GM21447 (cell line): Measurements from ENCODE around the gene LYL1.

ENCODE experiments used
- ATAC-seq: cut with Tn5 transposase; IDR thresholded peaks from one replicate; pipeline ENCODE4 v1.9.1; 2021; ENCODE audit not compliant: unreplicated experiment

Gene LYL1

GRCh38 chr19:13058951-13059660, 43.6 kb downstream of the LYL1 start:
- ATAC-seq, result no peak

GRCh38 chr19:13057744-13058143, 44.9 kb downstream of the LYL1 start:
- ATAC-seq, result no peak

GRCh38 chr19:13057147-13057572, 45.5 kb downstream of the LYL1 start:
- no peak for ATAC-seq

- no peak for ATAC-seq
These were observed 46.5 kb downstream of the LYL1 start for GRCh38 chr19:13056052-13056660.

GRCh38 chr19:13055213-13056051, 47.2 kb downstream of the LYL1 start:
- ATAC-seq, result no peak

GRCh38 chr19:13054626-13055212, 47.9 kb downstream of the LYL1 start:
- no peak for ATAC-seq

GRCh38 chr19:13053761-13054625, 48.7 kb downstream of the LYL1 start:
- no peak for ATAC-seq

GRCh38 chr19:13053238-13053637, 49.4 kb downstream of the LYL1 start:
- no peak for ATAC-seq

- ATAC-seq, result no peak
These were observed 50.0 kb downstream of the LYL1 start for GRCh38 chr19:13052447-13053175.

- no peak for ATAC-seq
These were observed 51.0 kb downstream of the LYL1 start for GRCh38 chr19:13051557-13052165.

- ATAC-seq, result no peak
These were observed 52.4 kb downstream of the LYL1 start for GRCh38 chr19:13050274-13050673.
